Erythroblast (primary cell): ENCODE results near the gene EHBP1.

Source experiments
- GATA1 ChIP-seq: IDR thresholded peaks from 2 replicates; pipeline ENCODE4 v1.6.1; 2011; ENCODE audit warnings: low read depth, mild to moderate bottlenecking, control low read depth, low read length, moderate library complexity
- POLR2A ChIP-seq: IDR thresholded peaks from 2 replicates; pipeline ENCODE4 v1.6.1; 2011; ENCODE audit warnings: mild to moderate bottlenecking, low read length

GRCh38 chr2:63073994-63074393 is 368.5 kb downstream of the EHBP1 start:
- TF ChIP-seq POLR2A = no peak
- TF ChIP-seq GATA1 = no peak
